HEK293T (cell line): Measurements from ENCODE around the gene GSTO2.

Experiments used
- CTCF ChIA-PET: fragments of 350-600 bp; formaldehyde crosslinking; extraction: SDS; loops from one replicate; lab custom pipeline; 2021; ENCODE audit warnings: antibody characterized with exemption, inconsistent platforms; lab: Yijun Ruan, JAX
- POLR2A ChIA-PET: fragments of 350-600 bp; formaldehyde crosslinking; extraction: SDS; loops from one replicate; lab custom pipeline; 2020; ENCODE audit warnings: antibody characterized with exemption, inconsistent platforms; lab: Yijun Ruan, JAX
- DNase-seq: peaks from one replicate; pipeline ENCODE4 v3.0.0; 2012; ENCODE audit warnings: mixed read lengths; ENCODE audit errors: extremely low spot score
- ARNT ChIP-seq: fragments of 450-650 bp; IDR thresholded peaks from 2 replicates; pipeline ENCODE4 v1.6.1; 2017; ENCODE audit warnings: mild to moderate bottlenecking
- BHLHE40 ChIP-seq: fragments of 450-650 bp; IDR thresholded peaks from 2 replicates; pipeline ENCODE4 v1.6.1; 2016; ENCODE audit warnings: mild to moderate bottlenecking, moderate library complexity, borderline replicate concordance
- CTBP1 ChIP-seq: fragments of 450-650 bp; IDR thresholded peaks from 2 replicates; pipeline ENCODE4 v1.6.1; 2016; ENCODE audit warnings: borderline replicate concordance
- ELF4 ChIP-seq: fragments of 450-650 bp; IDR thresholded peaks from 2 replicates; pipeline ENCODE4 v1.6.1; 2017; ENCODE audit warnings: antibody characterized with exemption
- FOXA1 ChIP-seq: fragments of 450-650 bp; IDR thresholded peaks from 2 replicates; pipeline ENCODE4 v1.6.1; 2016; ENCODE audit warnings: mild to moderate bottlenecking
- FOXK2 ChIP-seq: fragments of 450-650 bp; IDR thresholded peaks from 2 replicates; pipeline ENCODE4 v1.6.1; 2016; ENCODE audit warnings: mild to moderate bottlenecking
- FOXM1 ChIP-seq: fragments of 450-650 bp; IDR thresholded peaks from 2 replicates; pipeline ENCODE4 v1.6.1; 2017; ENCODE audit warnings: mild to moderate bottlenecking, borderline replicate concordance
- HDGF ChIP-seq: fragments of 450-650 bp; IDR thresholded peaks from 2 replicates; pipeline ENCODE4 v1.6.1; 2017; ENCODE audit warnings: antibody characterized with exemption, borderline replicate concordance
- L3MBTL2 ChIP-seq: fragments of 450-650 bp; conservative IDR thresholded peaks from 2 replicates; pipeline ENCODE4 v1.6.1; 2016; ENCODE audit warnings: mild to moderate bottlenecking
- LEF1 ChIP-seq: fragments of 450-650 bp; IDR thresholded peaks from 2 replicates; pipeline ENCODE4 v1.6.1; 2017; ENCODE audit warnings: mild to moderate bottlenecking, borderline replicate concordance
- NFRKB ChIP-seq: fragments of 450-650 bp; IDR thresholded peaks from 2 replicates; pipeline ENCODE4 v1.6.1; 2016; ENCODE audit warnings: mild to moderate bottlenecking, moderate library complexity
- PKNOX1 ChIP-seq: fragments of 450-650 bp; IDR thresholded peaks from 2 replicates; pipeline ENCODE4 v1.6.1; 2016
- SP1 ChIP-seq: fragments of 450-650 bp; IDR thresholded peaks from 2 replicates; pipeline ENCODE4 v1.6.1; 2017
- SUZ12 ChIP-seq: fragments of 450-650 bp; IDR thresholded peaks from 2 replicates; pipeline ENCODE4 v1.6.1; 2016; ENCODE audit warnings: mild to moderate bottlenecking
- TARDBP ChIP-seq: fragments of 450-650 bp; IDR thresholded peaks from 2 replicates; pipeline ENCODE4 v1.6.1; 2016
- ZNF384 ChIP-seq: fragments of 450-650 bp; IDR thresholded peaks from 2 replicates; pipeline ENCODE4 v1.6.1; 2016

GSTO2 gene

GRCh38 chr10:104318326-104318725, 49.3 kb downstream of the GSTO2 start:
- POLR2A ChIA-PET, result no interaction called here
- CTCF ChIA-PET, result interaction anchor here (1.6 kb wide), 1 partner anchor 12 kb away, joined by 3 read pairs; no protein-coding TSS in a partner anchor
- no peak for DNase-seq
- TF ChIP-seq FOXM1 (no peak), LEF1 (no peak)

- CTCF ChIA-PET, result interaction anchor here (1.6 kb wide), 1 partner anchor 13 kb away, joined by 3 read pairs; no protein-coding TSS in a partner anchor
- POLR2A ChIA-PET, result no interaction called here
- TF ChIP-seq FOXK2 (no peak), FOXA1 (no peak), LEF1 (no peak), FOXM1 (no peak), SUZ12 (no peak), L3MBTL2 (no peak), NFRKB (no peak), ARNT (no peak), PKNOX1 (no peak), ZNF384 (no peak), HDGF (no peak), TARDBP (no peak), SP1 (no peak), CTBP1 (no peak), ELF4 (no peak), BHLHE40 (no peak)
- no peak for DNase-seq
Observed at GRCh38 chr10:104318810-104319741, 50.1 kb downstream of the GSTO2 start.

GRCh38 chr10:104321226-104321625, 52.2 kb downstream of the GSTO2 start:
- POLR2A ChIA-PET, result interaction anchor here (1.2 kb wide), 1 partner anchor 17 kb away, joined by 4 read pairs; the partner anchor contains the start of gene ITPRIP
- DNase-seq, result no peak
- TF ChIP-seq ELF4 (no peak), BHLHE40 (no peak), L3MBTL2 (no peak), CTBP1 (no peak), FOXM1 (no peak), NFRKB (no peak), FOXA1 (no peak), ZNF384 (no peak), ARNT (no peak), HDGF (no peak), SUZ12 (no peak), PKNOX1 (no peak), FOXK2 (no peak), TARDBP (no peak), SP1 (no peak), LEF1 (no peak)
- CTCF ChIA-PET, result interaction anchor here (0.9 to 1.5 kb wide), 4 partner anchors 10 to 32 kb away, joined by 3 to 4 read pairs (median 4); partner anchors contain the start of gene CFAP58

- no peak for DNase-seq
- ChIA-PET CTCF (interaction anchor here (1.1 to 1.5 kb wide), 3 partner anchors 11 to 33 kb away, joined by 3 to 4 read pairs (median 4); no protein-coding TSS in a partner anchor), POLR2A (interaction anchor here (1.2 kb wide), 1 partner anchor 16 kb away, joined by 4 read pairs; the partner anchor contains the start of gene ITPRIP)
- TF ChIP-seq CTBP1, result no peak
- no peak for TF ChIP-seq BHLHE40
- no peak for TF ChIP-seq TARDBP
- TF ChIP-seq PKNOX1, result no peak
- TF ChIP-seq HDGF, result no peak
- no peak for TF ChIP-seq ELF4
- TF ChIP-seq L3MBTL2, result no peak
- no peak for TF ChIP-seq FOXA1
- no peak for TF ChIP-seq SP1
- TF ChIP-seq LEF1, result no peak
- TF ChIP-seq NFRKB, result no peak
- TF ChIP-seq ARNT, result no peak
Observed at GRCh38 chr10:104321725-104322415, 52.9 kb downstream of the GSTO2 start.

- DNase-seq, result no peak
- TF ChIP-seq L3MBTL2 (no peak), BHLHE40 (no peak), ZNF384 (no peak), FOXM1 (no peak), ARNT (no peak), TARDBP (no peak), ELF4 (no peak), CTBP1 (no peak), FOXK2 (no peak), SP1 (no peak), SUZ12 (no peak), NFRKB (no peak), LEF1 (no peak)
- ChIA-PET CTCF (interaction anchor here (1.1 to 1.5 kb wide), 3 partner anchors 31 to 33 kb away, joined by 3 to 4 read pairs (median 3); partner anchors contain the start of gene CFAP58), POLR2A (no interaction called here)
Observed at GRCh38 chr10:104322416-104322782, 53.4 kb downstream of the GSTO2 start.
